ENCODE results near the gene TIAL1.

DNA sequence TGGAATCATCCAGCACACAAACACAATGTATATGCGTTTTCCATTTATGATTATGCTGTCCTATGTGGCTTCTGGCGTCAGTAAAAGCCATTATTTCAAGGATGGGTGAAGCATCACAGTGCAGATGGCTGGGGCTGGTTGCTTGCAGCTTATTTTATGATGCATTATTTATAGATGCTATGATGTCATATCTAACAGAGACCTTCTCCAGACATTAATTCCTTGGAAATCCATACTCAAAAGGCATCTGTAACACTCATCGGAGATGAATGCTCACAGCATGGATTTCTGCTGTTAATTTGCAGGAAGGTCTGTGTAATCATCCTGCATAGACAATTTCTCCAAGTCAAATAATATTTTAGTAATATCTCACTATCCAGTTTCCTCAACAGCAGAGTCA, 61.5 kb downstream of the TIAL1 start:
- TF ChIP-seq EZH2phosphoT487 (IDR thresholded peaks at IDR 0.05; ENCODE audit: borderline replicate concordance) (no peak), CTCF (conservative IDR thresholded peaks at IDR 0.05; ENCODE audit: low read length) (no peak)

Measured in Loucy (cell line).